ENCODE data around the gene SEMA7A.

Gene SEMA7A

DNA sequence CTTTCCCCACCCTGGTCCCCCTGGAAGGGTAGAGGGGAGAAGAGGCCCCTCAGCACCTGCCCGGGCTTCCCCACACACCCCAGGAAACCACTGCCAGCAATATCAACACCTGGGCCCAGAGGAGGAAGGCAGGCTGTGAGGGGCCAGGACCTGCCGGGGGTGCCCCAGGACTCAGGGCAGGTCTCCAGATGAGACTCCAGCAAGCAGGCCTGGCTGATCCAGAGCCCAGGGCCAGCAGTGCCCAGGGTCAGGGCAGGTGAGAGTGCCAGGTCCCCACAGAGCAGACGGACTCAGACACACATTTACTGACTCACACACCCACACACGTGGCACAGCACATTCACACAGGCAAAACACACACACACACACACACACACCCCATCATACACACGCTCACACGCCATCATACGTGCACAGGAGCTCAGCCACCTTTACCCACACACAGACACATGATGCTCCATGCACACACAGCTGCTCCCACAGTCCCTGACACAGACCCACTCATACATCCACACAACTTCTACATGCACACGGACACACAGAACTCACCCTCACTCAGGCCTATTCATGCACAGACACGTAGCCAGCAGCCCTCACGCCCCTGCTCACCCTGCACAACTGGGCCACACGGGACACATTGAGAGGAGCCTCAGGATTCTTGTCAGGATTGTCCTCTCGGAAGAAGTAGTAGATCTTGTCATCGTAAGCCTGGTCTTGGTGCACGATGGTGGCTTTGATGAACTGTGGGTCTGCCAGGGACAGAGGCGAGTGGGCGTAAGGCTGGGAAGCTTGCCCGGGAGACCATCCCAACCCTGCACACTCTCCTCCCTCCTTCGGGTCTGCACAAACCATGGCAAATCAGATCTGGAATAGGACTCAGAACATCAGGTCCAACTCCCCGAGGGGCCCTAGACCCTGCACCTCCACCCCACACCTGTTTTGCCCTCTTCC lies 17.5 kb downstream of the SEMA7A start:
- DNase-seq, result no peak

DNA sequence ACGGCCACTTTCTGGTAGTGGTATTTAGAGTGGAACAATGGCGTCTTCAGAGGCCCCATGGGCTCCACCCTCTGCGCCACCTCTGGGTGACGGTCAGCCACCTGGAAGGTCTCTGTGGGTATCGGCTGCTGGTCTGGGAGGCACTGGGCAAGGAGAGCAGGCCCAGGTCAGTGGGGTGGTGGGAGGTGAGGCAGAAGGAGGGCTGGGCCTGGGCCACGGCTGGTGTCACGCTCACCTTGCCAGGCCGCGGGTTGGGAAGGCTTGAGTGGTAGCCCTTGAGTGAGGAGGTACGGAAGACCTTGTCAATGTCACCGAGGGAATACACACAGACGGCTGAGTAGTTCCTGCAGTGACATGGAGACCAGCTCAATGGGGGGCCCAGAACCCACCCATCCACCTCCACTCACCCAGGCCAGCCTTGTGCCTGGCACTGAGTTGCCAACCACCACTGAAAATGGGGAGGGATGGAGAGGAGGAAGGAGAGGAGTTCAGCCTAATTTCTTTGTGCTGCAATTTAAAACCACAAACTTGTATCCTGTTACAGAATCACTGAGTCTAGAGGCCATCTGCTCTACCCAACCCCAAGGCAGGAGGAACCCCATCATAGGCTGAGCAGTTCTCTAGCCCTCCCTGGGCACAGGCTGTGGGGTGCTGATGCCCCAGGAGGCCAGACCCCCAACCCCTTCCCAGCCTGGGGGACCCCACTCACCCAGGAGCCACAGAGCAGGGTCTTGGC lies 19.0 kb downstream of the SEMA7A start:
- no peak for DNase-seq

DNA sequence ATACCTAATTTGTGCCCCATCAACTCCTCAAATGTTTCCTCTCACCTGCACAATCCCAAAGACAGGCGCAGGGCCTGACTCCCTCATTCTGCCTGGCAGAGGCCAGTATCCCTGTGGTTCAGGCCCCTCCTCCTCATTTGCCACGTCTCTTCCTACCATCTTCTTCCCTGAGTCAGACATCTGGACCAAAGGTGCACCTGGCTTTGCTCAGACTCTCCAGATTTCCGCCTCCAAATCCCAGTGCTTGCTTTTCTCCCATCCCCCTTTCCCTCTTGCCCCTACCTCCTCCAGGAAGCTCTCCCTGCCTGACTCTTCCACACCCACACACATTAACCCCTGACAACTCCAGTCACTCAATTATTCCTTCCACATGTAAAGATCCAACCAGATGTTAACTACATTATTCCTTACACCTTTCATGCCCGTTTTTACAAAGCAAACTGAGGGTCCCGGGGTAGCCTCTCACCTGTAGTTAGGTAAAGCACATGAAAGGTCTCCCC lies 19.6 kb downstream of the SEMA7A start:
- no peak for DNase-seq

DNA sequence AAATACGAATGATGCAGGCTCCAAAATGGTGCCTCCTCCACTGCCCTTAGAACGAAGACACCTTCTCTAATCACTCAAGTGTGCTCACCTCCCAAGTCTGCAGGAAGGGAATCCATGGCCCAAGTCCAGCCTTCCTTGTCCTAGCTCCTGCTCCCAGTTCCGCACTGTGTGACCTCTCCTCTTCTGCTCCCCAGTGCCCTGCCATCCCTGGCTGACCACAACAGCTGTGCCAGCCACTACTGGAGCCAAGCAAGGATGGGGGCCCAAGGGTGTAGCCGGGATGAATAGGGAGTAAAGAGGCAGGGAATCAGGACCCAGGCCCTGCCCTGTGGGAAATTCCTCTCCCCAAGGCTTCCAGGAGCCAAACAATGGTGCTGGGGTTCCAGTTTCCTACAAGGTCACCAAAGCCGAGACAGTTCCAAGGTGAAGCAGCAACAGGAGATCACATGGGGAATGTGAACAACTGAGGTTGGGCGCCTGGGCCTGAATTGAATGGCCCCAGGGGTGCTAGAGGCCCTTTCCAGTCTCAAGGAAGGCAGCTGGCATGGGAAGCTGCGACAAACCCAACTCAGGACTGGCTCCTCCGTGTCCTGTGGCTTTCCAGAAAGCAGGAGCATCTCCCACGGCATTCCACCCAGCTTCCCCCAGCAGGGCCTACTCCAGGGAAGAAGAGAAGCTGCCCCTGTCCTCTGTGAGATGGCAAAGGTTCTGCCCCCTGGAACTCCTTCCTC lies 20.2 kb downstream of the SEMA7A start:
- DNase-seq, result no peak

DNA sequence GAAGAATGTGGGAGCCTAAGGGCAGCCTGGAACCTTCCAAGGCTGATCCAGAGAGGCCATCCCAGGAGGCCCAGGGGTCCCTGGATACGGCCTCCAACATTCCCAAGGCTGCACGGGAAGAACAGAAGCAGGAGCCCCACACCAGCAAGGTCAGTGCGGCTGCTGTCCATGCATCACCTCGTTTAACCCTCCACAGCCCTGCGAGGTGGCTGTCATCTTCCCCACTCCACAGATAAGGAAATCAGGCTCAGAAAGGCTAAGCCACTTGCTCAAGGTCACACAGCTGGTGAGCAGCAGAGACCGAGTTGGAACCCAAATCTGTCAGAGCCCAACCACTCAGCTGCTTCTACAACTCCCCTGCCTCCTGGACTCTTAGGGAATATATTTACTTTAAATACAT lies 21.6 kb downstream of the SEMA7A start:
- no peak for DNase-seq

DNA sequence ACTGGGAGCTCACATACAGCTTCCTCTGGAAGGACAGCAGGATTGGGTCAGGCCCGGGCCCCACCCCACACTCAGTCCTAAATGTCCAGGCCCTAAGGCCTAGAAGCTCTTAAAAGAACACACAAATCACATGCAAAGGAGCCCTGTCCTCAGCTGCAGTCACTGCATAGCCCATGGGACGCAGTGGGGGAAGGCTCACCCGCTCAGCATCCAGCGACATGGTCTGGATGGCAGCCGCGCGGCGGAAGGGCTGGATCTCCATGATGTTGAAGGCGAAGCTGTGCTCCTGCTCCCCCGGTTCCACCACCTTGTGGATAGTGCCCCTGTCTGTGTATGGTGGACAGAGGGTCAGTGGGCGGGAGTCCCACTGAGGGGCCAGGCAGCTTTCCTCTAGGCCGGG lies 22.1 kb downstream of the SEMA7A start:
- DNase-seq, result no peak

DNA sequence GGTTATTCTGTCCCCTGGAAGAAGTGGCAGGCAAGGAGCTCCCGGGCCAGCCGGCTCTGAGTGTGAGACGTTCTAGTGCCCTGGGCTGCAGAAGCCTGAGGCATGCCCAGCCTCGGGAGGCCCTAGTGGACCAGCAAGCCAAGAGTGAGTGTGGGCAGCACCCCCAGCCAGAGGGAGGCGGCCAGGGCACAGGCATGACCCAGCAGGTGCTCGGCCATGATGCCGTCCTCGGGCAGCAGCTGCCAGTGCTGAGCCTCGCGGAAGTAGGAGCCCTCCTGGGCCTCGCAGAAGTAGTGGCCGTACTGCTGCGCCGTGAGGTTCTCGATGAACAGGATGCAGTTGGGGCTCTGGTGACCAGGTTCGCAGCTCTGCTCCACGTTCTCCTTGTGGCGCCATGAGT lies 23.3 kb downstream of the SEMA7A start:
- no peak for DNase-seq

DNA sequence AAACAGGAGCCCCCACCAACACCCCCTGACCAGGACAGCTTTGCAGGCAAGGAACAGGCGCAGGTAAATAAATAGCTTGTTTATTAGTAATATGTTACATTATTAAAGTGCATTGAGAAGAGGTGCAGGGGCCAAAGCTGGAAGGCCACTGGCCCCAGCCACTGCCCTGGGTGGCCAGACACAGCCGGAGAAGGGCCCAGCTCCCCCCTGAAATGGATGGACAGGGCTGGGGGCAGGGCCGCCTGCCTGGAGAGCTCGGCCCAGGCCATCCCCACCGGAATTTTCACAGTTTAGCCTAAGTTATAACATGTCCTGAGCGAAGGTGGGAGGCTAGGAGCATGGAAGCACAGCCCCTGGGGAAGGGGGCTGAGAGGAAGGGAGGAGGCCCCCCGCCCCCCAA lies 24.5 kb downstream of the SEMA7A start:
- DNase-seq, result no peak

DNA sequence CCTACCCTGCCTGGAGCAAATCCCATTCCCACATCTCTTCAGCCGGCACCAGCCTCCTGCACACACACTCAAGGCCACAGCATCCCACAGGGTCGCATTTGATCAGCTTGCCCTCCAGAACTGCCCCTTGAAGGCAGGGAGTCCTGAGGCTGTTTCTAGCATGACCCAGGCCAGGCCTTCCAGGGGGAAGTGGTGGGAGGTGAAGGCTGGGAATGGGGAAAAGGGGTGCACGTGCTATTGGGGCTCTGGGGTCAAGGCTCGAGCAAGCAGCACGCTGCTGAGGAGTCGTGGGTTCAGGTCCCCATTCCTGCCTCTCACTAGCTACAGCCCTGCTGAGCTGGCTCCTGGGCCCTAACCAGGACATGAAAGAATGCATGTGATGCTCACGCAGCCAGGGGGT lies 24.9 kb downstream of the SEMA7A start:
- no peak for DNase-seq

DNA sequence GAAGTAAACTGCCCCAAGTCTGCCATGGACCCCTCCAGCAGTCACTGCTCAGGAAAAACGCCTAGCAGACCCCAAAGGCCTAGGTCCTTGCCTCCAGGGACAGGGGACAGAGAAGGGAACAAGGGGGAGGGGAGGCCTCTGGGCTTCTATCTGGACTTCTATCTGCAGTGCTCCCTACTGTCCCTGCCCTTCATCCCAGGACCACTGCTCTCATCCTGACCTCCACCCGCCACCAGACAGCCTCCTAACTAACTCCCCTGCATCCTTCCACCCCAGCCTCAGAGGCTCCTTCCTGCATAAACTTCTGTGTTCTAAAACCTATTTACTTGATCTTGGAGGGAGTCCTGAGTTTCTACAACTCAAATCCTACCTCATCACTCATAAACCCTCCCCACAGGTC lies 25.4 kb downstream of the SEMA7A start:
- DNase-seq, result no peak

DNA sequence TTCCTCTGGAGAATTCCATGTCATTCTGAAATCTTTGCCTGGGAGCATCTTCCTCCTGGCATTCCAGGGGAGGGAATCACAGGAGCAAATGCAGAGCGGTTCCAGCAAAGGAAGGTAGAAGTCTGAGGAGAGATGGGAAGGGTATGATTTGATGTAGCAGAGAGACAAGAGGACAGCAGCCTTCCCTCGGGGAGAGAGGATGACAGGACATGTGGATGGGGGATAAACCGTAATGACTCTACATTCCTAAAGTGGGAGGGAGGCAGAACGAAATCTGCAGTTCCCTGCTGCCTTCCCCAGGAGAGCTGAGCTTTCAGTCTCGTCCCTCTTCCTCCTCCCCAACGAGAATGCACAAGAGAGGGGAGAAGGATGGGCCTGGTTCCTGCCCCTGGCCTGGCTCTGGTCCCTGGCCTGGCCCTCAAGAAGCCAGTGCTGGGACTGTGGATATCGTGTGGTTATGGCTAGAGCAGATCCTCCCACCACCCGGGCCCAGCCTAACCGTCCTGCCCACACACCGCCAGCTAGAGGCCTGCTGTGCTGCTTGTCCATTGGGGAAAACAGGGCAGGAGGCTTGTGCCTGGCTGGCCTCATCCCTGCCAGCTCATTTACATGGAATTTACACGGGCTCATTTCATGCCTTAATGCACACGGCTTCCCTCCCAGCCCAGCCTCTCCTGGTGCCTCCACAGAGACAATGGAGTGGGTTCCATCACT lies 26.6 kb downstream of the SEMA7A start:
- DNase-seq, result no peak

DNA sequence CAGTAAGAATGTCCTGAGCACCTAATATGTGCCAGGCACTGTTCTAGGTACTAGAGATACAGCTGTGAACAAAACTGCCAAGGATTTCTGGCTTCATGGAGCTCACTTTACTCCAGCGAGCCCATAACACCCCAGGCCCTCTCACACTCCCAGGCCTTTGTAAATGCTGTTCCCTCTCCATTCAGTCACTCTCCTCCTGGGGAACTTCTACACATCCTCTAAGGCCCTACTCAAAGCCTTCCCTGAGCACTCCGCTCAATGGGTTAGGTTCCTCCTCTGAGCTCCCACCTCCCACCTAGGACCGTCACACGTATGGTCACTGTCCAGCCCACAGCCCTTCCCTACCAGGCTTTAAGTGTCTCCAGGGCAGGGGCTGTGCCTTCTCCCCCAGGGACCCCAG lies 27.2 kb downstream of the SEMA7A start:
- DNase-seq, result no peak

DNA sequence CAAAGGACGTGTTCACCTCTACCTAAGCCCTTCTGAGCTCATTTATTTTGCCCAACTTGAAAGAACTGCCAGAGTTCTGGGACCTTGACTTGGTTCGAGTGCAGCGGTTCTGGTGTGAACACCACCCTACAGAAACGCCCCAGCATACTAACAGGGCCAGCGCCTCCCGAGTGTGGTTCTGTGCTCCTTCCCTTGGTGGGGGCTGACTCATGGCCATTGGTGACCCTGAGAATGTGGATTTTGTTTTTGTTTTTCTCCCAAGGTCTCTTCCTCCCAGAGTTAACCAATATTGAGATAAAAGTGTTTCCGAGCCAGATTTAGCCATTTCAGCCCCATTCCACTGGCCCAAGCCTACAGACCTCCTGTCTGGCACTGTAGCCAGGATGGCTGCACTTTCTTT lies 27.9 kb downstream of the SEMA7A start:
- no peak for DNase-seq

DNA sequence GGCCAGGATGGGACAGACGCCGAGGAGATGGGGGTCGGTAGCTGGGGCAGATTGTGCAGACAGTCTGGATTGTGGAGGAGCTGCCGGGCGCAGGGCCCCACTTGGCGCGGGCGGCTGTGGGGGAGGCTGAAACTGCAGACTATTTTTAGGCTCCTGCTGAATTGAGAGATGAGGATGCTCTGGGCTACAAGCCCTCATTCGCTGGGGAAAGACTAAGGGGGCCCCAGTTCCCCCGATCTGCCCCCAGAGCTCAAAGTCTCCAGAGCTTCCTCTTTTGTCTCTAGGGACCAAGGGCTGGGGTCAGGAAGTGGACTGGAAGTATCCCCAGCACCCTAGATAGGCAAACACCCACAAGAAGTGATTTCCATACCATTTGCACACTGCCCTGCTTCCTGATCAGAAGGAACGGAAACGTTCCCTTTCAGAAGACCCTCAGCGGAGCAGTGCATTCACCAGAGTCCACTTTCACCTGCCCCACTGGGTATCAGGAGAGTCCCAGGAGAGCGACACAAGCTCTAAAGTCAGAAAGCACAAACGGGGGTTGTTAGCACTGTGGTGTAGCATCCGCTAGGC lies 29.7 kb downstream of the SEMA7A start:
- DNase-seq, result peak in 1 of 2 donors; percentile 45

DNA sequence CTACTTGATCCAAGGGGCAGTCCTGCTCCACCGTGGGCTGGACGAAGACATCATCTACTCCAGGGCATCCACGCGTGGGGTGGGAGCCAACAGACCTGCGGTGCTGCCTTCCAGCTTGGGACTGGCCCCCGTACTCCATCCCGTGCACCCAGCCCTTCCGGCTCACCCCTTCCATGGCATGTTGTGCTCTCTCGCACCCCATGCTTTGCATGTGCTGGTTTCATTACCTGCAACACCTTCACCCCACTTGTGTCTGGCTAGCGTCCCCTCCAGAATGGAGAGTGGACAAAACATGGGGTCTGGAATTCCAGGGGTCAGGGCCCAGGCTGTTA lies 30.2 kb downstream of the SEMA7A start:
- DNase-seq, result no peak

DNA sequence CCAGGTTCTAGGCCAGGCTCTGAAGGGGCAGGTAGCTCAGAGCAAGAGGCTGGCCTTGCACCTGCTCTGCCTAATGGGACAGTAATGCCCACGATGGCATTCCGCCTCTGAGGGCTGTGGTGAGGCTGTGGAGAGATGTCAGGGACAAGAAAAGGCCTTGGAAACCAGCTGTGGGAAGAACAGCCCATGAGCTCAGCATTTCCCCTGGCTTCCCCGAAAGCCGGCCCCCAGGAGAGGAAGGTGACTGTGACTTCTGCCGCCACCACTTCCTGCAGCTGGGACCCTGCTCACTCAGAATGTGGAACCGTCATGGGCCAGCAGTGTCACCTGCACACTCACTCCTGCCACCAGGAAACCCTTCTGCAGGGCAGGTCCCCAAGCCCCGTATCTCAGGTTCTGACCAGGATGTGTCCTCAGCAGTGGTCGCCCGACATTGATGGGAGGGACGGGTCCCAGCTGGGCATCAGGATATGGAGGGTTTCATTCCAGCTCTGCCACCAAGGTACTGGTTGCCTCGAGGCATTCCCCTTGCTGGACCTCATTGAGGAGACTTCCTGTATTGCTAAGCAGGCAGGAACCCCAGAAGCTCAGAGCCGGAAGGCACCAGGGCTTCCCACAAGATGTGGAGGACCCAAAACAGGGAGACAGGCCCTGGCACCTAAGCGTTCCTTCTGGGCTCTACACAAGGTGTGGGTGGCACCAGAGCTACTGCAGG lies 30.7 kb downstream of the SEMA7A start:
- peak in 1 of 2 donors; percentile 83 for DNase-seq

DNA sequence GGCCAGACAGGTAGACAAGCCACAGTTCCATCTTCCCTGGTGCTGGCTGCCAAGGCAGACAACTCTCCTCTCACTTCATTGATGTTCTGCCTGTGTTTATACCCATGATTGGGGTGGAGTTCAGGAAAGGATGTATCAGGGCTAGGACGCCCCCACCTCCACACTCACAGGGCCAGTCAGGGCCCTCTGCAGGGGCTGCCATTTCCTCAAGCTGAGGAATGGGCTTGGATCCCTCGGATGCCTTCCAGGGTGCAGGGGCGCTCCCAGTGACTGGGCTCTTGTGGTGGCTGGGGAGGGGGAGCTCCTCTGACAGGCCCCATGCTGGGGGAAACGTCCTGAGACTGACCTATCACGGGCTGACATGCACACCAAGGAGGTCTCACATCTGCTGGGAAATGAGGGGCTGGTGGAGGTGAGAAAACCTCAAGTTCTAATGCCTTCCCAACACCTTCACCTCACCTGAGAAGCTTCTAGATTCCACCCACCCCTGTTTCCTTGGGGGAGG lies 31.4 kb downstream of the SEMA7A start:
- no peak for DNase-seq

DNA sequence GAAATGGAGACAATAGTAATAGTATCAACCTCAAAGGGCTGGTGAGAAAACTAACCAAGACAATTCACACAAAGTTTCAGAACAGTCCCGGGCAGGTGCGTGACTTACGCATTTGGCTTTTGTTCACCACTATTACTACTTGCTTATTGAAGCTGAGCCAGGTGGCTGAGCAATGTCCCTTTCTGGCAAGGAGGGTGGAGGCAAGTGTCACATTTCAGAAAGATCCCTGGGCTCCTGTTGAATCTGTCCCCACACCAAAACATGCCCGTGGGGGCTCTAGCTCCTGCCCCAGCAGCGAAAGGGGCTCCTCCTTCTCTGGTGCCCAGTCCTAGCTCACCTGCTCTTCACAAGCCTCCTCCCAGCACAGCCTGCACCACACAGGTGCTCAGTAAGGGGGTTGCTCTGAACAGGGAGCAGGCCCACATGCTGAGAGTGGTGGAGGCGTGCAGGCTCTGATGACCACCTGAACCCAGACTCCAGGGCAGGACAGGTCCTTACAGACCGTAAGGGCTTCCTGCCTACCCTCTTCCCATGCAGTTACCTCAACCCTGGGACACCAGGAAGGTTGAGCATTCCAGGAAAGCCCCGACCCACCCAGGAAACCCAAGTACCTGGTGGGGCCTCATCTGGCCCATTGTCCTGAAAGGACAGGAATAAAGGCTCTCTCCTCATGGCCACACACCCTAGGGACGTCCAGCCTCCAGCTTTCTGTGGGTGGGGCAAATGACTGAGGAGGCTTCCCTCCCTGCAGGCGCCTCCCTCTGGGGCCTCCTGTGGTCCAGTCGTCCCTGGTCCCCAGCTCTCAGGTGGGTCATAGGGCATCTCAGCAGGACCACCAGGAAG lies 32.6 kb downstream of the SEMA7A start:
- DNase-seq, result no peak

DNA sequence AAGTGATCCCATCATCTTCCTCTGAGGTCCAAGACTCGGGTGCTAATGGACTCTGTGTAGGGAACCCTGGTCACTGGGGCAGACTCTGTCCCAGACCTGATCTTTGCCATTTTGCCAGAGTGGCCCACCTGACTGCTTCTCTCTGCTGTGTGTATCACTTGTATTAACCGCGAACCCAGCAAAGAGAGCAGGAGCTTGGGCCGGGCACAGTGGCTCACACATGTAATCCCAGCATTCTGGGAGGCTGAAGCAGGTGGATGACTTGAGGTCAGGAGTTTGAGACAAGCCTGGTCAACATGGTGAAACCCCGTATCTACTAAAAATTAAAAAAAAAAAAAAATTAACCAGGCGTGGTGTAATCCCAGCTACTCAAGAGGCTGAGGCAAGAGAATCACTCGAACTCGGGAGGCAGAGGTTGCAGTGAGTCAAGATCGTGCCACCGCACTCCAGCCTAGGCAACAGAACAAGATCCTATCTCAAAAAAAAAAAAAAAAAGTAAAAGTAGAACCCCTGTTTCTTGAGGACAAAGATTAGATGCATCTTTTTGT lies 33.4 kb downstream of the SEMA7A start:
- no peak for DNase-seq

All from bone marrow (tissue), 2 donors.